ENCODE results near the gene HMGB1.

HMGB1 gene

DNA sequence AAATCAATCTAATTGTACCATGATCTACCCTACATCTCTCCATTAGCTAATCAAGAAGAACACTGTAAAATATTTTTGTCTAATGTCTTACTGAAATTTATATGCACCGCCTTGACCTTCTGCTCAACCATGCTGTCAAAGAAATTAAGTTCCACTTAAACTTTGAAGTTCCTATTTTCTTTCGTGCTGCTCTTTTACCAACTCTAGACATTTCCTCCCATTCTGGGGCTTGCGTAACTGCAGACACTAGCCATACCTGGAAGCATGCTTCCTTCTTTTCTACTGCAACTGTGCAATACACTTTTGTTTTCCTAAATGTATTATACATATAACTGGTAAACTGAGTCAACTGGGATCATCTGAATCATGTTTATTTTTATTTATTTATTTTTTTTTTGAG lies 51.9 kb downstream of the HMGB1 start:
- WGBS, 2 experiments (ENCODE audit: insufficient coverage in 2 of 2), result 94 to 100% methylated on average over 1 to 2 of the region's 3 CpGs
- Histone ChIP-seq H3K9me3 (ENCODE audit: control insufficient read depth, low read length) (no peaks in the 10 kb centered on the region), H3K27ac (ENCODE audit: low read depth, low read length, severe bottlenecking) (no peak overlapping the region), H3K36me3 (ENCODE audit: control insufficient read depth, insufficient read depth, low read length) (no peaks in the 10 kb centered on the region), H3K4me1 (ENCODE audit: control insufficient read depth, insufficient read depth, low read length, poor library complexity, severe bottlenecking) (peaks cover 10% of the 10 kb centered on the region), H3K4me3 (ENCODE audit: extremely low read depth, insufficient read depth, low read length, poor library complexity, severe bottlenecking) (no peak overlapping the region)

GRCh38 chr13:30412346-30412745 lies 53.4 kb downstream of the HMGB1 start:
- H3K27ac ChIP-seq (ENCODE audit: low read depth, low read length, severe bottlenecking), result no peak overlapping the region
- H3K4me1 ChIP-seq (ENCODE audit: control insufficient read depth, insufficient read depth, low read length, poor library complexity, severe bottlenecking), result peaks cover 16% of the 10 kb centered on the region
- no peak overlapping the region for H3K4me3 ChIP-seq (ENCODE audit: extremely low read depth, insufficient read depth, low read length, poor library complexity, severe bottlenecking)
- H3K36me3 ChIP-seq (ENCODE audit: control insufficient read depth, insufficient read depth, low read length), result no peaks in the 10 kb centered on the region
- no peaks in the 10 kb centered on the region for H3K9me3 ChIP-seq (ENCODE audit: control insufficient read depth, low read length)

DNA sequence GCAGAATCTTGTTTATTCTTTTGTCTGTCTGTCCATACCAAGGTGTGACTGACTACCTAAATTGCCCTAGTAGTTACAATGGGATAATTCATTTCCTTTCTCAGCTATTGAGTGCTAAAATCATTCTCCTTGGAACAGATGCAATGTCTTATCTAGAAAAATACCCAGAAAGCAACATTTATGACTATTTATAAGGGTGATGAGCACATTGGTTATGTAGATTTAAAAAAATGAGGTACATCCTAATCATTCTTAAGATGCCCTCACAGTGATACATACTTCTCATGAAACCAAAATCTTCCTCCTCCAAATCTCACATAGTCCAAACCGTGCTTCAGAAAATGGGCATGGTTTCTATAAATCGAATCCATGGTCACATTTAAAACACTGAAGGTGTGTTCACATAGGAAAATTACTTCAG lies 55.0 kb downstream of the HMGB1 start:
- no peaks in the 10 kb centered on the region for H3K36me3 ChIP-seq (ENCODE audit: control insufficient read depth, insufficient read depth, low read length)
- H3K27ac ChIP-seq (ENCODE audit: low read depth, low read length, severe bottlenecking), result no peak overlapping the region
- 100% methylated on average over 1 of the region's 2 CpGs; no CpG with 5 or more reads in 1 of the 2 experiments for WGBS, 2 experiments (ENCODE audit: insufficient coverage in 2 of 2)
- H3K9me3 ChIP-seq (ENCODE audit: control insufficient read depth, low read length), result no peaks in the 10 kb centered on the region
- H3K4me3 ChIP-seq (ENCODE audit: extremely low read depth, insufficient read depth, low read length, poor library complexity, severe bottlenecking), result no peak overlapping the region
- peaks cover 16% of the 10 kb centered on the region for H3K4me1 ChIP-seq (ENCODE audit: control insufficient read depth, insufficient read depth, low read length, poor library complexity, severe bottlenecking)

GRCh38 chr13:30409886-30410704 lies 55.6 kb downstream of the HMGB1 start:
- Histone ChIP-seq H3K27ac (ENCODE audit: low read depth, low read length, severe bottlenecking) (peak overlapping the region; percentile 68), H3K9me3 (ENCODE audit: control insufficient read depth, low read length) (no peaks in the 10 kb centered on the region), H3K4me1 (ENCODE audit: control insufficient read depth, insufficient read depth, low read length, poor library complexity, severe bottlenecking) (peaks cover 16% of the 10 kb centered on the region)

DNA sequence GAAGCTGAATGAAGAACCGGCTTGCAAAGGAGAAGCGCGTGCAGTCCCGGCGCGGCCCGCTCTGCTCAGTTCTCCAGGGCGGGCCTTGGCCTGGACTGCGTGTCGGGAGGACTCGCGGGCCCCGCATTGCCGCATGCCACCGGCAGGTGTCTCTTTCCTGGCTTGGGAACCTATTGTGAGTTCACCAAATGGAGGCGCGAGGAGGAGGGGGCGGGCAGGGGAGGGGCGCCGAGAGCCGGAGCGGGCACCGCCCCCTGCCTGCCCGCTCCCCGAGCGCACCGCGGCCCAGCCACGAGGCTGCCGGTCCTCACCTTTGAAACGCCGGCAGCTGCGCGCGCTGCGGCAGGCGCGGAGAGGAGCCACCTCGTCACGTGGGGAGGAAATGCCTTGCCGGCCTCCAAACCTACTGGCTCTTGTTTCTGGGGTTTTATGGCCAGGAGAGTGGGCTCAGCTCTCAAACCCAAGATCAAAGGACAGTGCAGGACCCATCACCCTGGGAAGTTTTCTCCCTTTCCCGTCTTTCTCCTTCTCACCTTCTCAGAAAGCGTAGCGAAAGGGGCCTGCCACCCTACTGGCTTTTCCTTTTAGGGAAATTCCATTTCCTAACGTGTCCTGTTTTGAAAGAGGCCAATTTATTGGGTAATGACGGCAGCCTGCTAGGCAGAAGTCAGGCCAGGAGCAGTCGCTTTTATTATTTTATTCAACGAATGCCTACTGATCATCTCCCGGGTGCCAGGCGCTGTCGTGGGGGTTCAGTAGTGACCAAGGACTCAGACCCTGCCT lies 57.2 kb downstream of the HMGB1 start:
- peaks cover 16% of the 10 kb centered on the region for H3K4me1 ChIP-seq (ENCODE audit: control insufficient read depth, insufficient read depth, low read length, poor library complexity, severe bottlenecking)
- H3K4me3 ChIP-seq (ENCODE audit: extremely low read depth, insufficient read depth, low read length, poor library complexity, severe bottlenecking), result no peak overlapping the region

More at GRCh38 chr13:30409886-30410704, 55.6 kb downstream of the HMGB1 start:
- WGBS, 2 experiments (ENCODE audit: insufficient coverage in 2 of 2), result 84 to 94% methylated on average over 8 of the region's 13 CpGs
- no peaks in the 10 kb centered on the region for H3K36me3 ChIP-seq (ENCODE audit: control insufficient read depth, insufficient read depth, low read length)
- no peak overlapping the region for H3K4me3 ChIP-seq (ENCODE audit: extremely low read depth, insufficient read depth, low read length, poor library complexity, severe bottlenecking)

GRCh38 chr13:30406779-30407416 lies 58.8 kb downstream of the HMGB1 start:
- 95 to 98% methylated on average over 8 of the region's 8 CpGs for WGBS, 2 experiments (ENCODE audit: insufficient coverage in 2 of 2)
- Histone ChIP-seq H3K4me1 (ENCODE audit: control insufficient read depth, insufficient read depth, low read length, poor library complexity, severe bottlenecking) (peaks cover 16% of the 10 kb centered on the region), H3K36me3 (ENCODE audit: control insufficient read depth, insufficient read depth, low read length) (no peaks in the 10 kb centered on the region), H3K27ac (ENCODE audit: low read depth, low read length, severe bottlenecking) (no peak overlapping the region), H3K4me3 (ENCODE audit: extremely low read depth, insufficient read depth, low read length, poor library complexity, severe bottlenecking) (no peak overlapping the region), H3K9me3 (ENCODE audit: control insufficient read depth, low read length) (no peaks in the 10 kb centered on the region)

More for the DNA sequence above, 57.2 kb downstream of the HMGB1 start:
- Histone ChIP-seq H3K36me3 (ENCODE audit: control insufficient read depth, insufficient read depth, low read length) (no peaks in the 10 kb centered on the region), H3K27ac (ENCODE audit: low read depth, low read length, severe bottlenecking) (peak overlapping the region; percentile 54), H3K9me3 (ENCODE audit: control insufficient read depth, low read length) (no peaks in the 10 kb centered on the region)
- WGBS, 2 experiments (ENCODE audit: insufficient coverage in 2 of 2), result 28 to 40% methylated on average over 32 to 36 of the region's 51 CpGs

All from mesodermal cell (in vitro differentiated cells).